SU-DHL-6 (cell line): ENCODE measurements around the gene FOXC2.
"Not testable (repeated sequence)": the region's sequence is repeated elsewhere in the genome, so short reads cannot be mapped to it uniquely, and the experiment has no call there.

Experiments used
- H2AFZ ChIP-seq: fragments of 200-600 bp; sonication (generic); 2 replicates; pipeline ENCODE4 v1.6.1; 2014; ENCODE audit warnings: low read depth, mild to moderate bottlenecking, moderate library complexity, mixed read lengths, antibody characterized with exemption, low read length; ENCODE audit not compliant: severe bottlenecking
- H3F3A ChIP-seq: fragments of 200-600 bp; shearing (Covaris generic); 2 replicates; pipeline ENCODE4 v1.6.0; 2016; ENCODE audit warnings: antibody characterized with exemption, mild to moderate bottlenecking; ENCODE audit not compliant: insufficient read depth
- H3K27ac ChIP-seq: fragments of 200-600 bp; sonication (generic); 2 replicates; pipeline ENCODE4 v1.5.1; 2016; ENCODE audit warnings: low read depth, mild to moderate bottlenecking, low read length, moderate library complexity, mixed read lengths
- H3K27me3 ChIP-seq: fragments of 200-600 bp; sonication (generic), shearing (Covaris generic); 2 replicates; pipeline ENCODE4 v1.6.0; 2014; ENCODE audit warnings: mild to moderate bottlenecking, low read length
- H3K36me3 ChIP-seq: fragments of 200-600 bp; sonication (generic); 2 replicates; pipeline ENCODE4 v1.6.1; 2014; ENCODE audit warnings: mild to moderate bottlenecking, low read length, mixed read lengths
- H3K4me2 ChIP-seq: fragments of 300-600, 200-600 bp; shearing (Covaris generic), sonication (generic); 2 replicates; pipeline ENCODE4 v1.6.0; 2014; ENCODE audit warnings: low read length, low read depth, mild to moderate bottlenecking; ENCODE audit not compliant: poor library complexity, severe bottlenecking
- H3K4me3 ChIP-seq: fragments of 200-600 bp; sonication (generic); 2 replicates; pipeline ENCODE4 v1.5.1; 2014; ENCODE audit warnings: antibody characterized with exemption, low read length, mild to moderate bottlenecking, mixed read lengths; ENCODE audit not compliant: insufficient read depth, poor library complexity, severe bottlenecking
- H3K79me2 ChIP-seq: fragments of 200-600 bp; sonication (generic); 2 replicates; pipeline ENCODE4 v1.6.1; 2014; ENCODE audit warnings: mild to moderate bottlenecking, low read length, moderate library complexity; ENCODE audit not compliant: insufficient read depth
- H3K9ac ChIP-seq: fragments of 200-600 bp; sonication (generic); 2 replicates; pipeline ENCODE4 v1.7.0; 2014; ENCODE audit warnings: mild to moderate bottlenecking, low read length
- H3K9me2 ChIP-seq: fragments of 200-600 bp; sonication (generic); replicated peaks from 2 replicates; pipeline ENCODE4 v1.6.1; 2014; ENCODE audit warnings: low read length; ENCODE audit not compliant: insufficient read depth
- H3K9me3 ChIP-seq: fragments of 200-600 bp; sonication (generic); 2 replicates; pipeline ENCODE4 v1.6.1; 2014; ENCODE audit warnings: low read length, mixed read lengths; ENCODE audit not compliant: insufficient read depth
- H4K20me1 ChIP-seq: fragments of 200-600 bp; sonication (generic); 2 replicates; pipeline ENCODE4 v1.6.1; 2014; ENCODE audit warnings: low read depth, mild to moderate bottlenecking, antibody characterized with exemption, low read length, moderate library complexity, mixed read lengths
- CTCF ChIP-seq: fragments of 200-600 bp; sonication (generic); IDR thresholded peaks from one replicate; pipeline ENCODE4 v1.5.1; 2017; ENCODE audit warnings: antibody characterized with exemption, mild to moderate bottlenecking, low read length, moderate library complexity; ENCODE audit not compliant: insufficient read depth, poor library complexity, severe bottlenecking
- EZH2phosphoT487 ChIP-seq: fragments of 200-600 bp; sonication (generic), shearing (Covaris generic); conservative IDR thresholded peaks from 2 replicates; pipeline ENCODE4 v1.6.1; 2018; ENCODE audit warnings: mild to moderate bottlenecking, antibody characterized with exemption, low read length, moderate library complexity, mixed read lengths

FOXC2 gene

GRCh38 chr16:86587487-86587886, 20.9 kb downstream of the FOXC2 start:
- no peaks in the 10 kb centered on the region for H3K27me3 ChIP-seq
- no peaks in the 10 kb centered on the region for H3K9me3 ChIP-seq
- no peak overlapping the region for H2AFZ ChIP-seq
- H3K4me2 ChIP-seq: no peak overlapping the region
- no peak for TF ChIP-seq EZH2phosphoT487
- H3K4me3 ChIP-seq: no peak overlapping the region
- H3K79me2 ChIP-seq: no peaks in the 10 kb centered on the region
- H3K9me2 ChIP-seq: no peaks in the 10 kb centered on the region
- no peak overlapping the region for H3K27ac ChIP-seq
- no peaks in the 10 kb centered on the region for H3K36me3 ChIP-seq
- no peaks in the 10 kb centered on the region for H3F3A ChIP-seq
- no peaks in the 10 kb centered on the region for H4K20me1 ChIP-seq
- H3K9ac ChIP-seq: no peak overlapping the region

GRCh38 chr16:86587955-86588354, 21.3 kb downstream of the FOXC2 start:
- H4K20me1 ChIP-seq, H3K4me2 ChIP-seq, H3K36me3 ChIP-seq, H3K27me3 ChIP-seq, H3K4me3 ChIP-seq, H3K9me3 ChIP-seq, H3K9me2 ChIP-seq, H2AFZ ChIP-seq, H3K27ac ChIP-seq, H3K9ac ChIP-seq, H3F3A ChIP-seq, H3K79me2 ChIP-seq: not testable (repeated sequence)

- Histone ChIP-seq H3K36me3 (no peaks in the 10 kb centered on the region), H3K9ac (no peak overlapping the region), H4K20me1 (no peaks in the 10 kb centered on the region), H3K9me2 (no peaks in the 10 kb centered on the region), H3K79me2 (no peaks in the 10 kb centered on the region), H3K9me3 (no peaks in the 10 kb centered on the region), H3F3A (no peaks in the 10 kb centered on the region), H3K27ac (no peak overlapping the region), H3K27me3 (no peaks in the 10 kb centered on the region), H2AFZ (no peak overlapping the region), H3K4me2 (no peak overlapping the region), H3K4me3 (no peak overlapping the region)
- TF ChIP-seq CTCF (no peak), EZH2phosphoT487 (no peak)
Measured at GRCh38 chr16:86590501-86591144, 24.0 kb downstream of the FOXC2 start.

GRCh38 chr16:86591270-86591669, 24.6 kb downstream of the FOXC2 start:
- Histone ChIP-seq H3K4me3 (no peak overlapping the region), H3K27me3 (no peaks in the 10 kb centered on the region), H3K9ac (no peak overlapping the region), H3K79me2 (no peaks in the 10 kb centered on the region), H3F3A (no peaks in the 10 kb centered on the region), H3K4me2 (no peak overlapping the region), H3K9me2 (no peaks in the 10 kb centered on the region), H3K36me3 (no peaks in the 10 kb centered on the region), H2AFZ (no peak overlapping the region), H3K27ac (no peak overlapping the region), H4K20me1 (no peaks in the 10 kb centered on the region), H3K9me3 (no peaks in the 10 kb centered on the region)
- TF ChIP-seq EZH2phosphoT487: no peak
- TF ChIP-seq CTCF: no peak
